H9 (cell line): ENCODE data around the gene USPL1. TPM values are rescaled to one million over a fixed set of nuclear protein-coding genes. Genes with fewer than 3 reads are reported as not detected.
A peak's percentile ranks its signal among the peaks of the same experiment; 100 is the strongest.

Experiments
- DNase-seq: peaks from one replicate; pipeline ENCODE4 v3.0.0-alpha.2; 2017
- H2AFZ ChIP-seq: one replicate; pipeline ENCODE4 v1.6.1; 2013; ENCODE audit warnings: mild to moderate bottlenecking, low read length, control low read depth, moderate library complexity
- H2AK5ac ChIP-seq: 2 replicates; pipeline ENCODE4 v1.6.1; 2013; ENCODE audit warnings: low read length, control low read depth, mixed read lengths; ENCODE audit not compliant: insufficient read length
- H2BK120ac ChIP-seq: one replicate; pipeline ENCODE4 v1.6.1; 2013; ENCODE audit warnings: low read depth, mild to moderate bottlenecking, low read length, control low read depth, inconsistent platforms; ENCODE audit not compliant: poor library complexity, severe bottlenecking
- H2BK12ac ChIP-seq: 2 replicates; pipeline ENCODE4 v1.6.1; 2013; ENCODE audit warnings: low read length, control low read depth, mixed read lengths, low read depth; ENCODE audit not compliant: insufficient read length
- H2BK15ac ChIP-seq: 2 replicates; pipeline ENCODE4 v1.6.1; 2013; ENCODE audit warnings: low read depth, low read length, control low read depth
- H2BK20ac ChIP-seq: one replicate; pipeline ENCODE4 v1.6.1; 2013; ENCODE audit warnings: low read depth, mild to moderate bottlenecking, low read length, control low read depth, inconsistent platforms; ENCODE audit not compliant: poor library complexity, severe bottlenecking
- H2BK5ac ChIP-seq: 2 replicates; pipeline ENCODE4 v1.6.1; 2013; ENCODE audit warnings: low read length, control low read depth, mixed read lengths; ENCODE audit not compliant: insufficient read length
- H3K14ac ChIP-seq: 2 replicates; pipeline ENCODE4 v1.6.1; 2013; ENCODE audit warnings: low read length, control low read depth; ENCODE audit not compliant: insufficient read depth
- H3K18ac ChIP-seq: 2 replicates; pipeline ENCODE4 v1.6.1; 2013; ENCODE audit warnings: low read depth, mild to moderate bottlenecking, mixed read lengths, low read length, control low read depth; ENCODE audit not compliant: insufficient read length
- H3K23ac ChIP-seq: 2 replicates; pipeline ENCODE4 v1.6.1; 2013; ENCODE audit warnings: low read length, control low read depth, mixed read lengths, low read depth; ENCODE audit not compliant: insufficient read length
- H3K23me2 ChIP-seq: 2 replicates; pipeline ENCODE4 v1.6.1; 2013; ENCODE audit warnings: low read depth, mild to moderate bottlenecking, mixed read lengths, low read length, control low read depth; ENCODE audit not compliant: insufficient read length, poor library complexity, severe bottlenecking
- H3K27ac ChIP-seq: 2 replicates; pipeline ENCODE4 v1.5.1; 2013; ENCODE audit warnings: low read length, control low read depth, mixed read lengths, low read depth; ENCODE audit not compliant: insufficient read length
- H3K27me3 ChIP-seq: 2 replicates; pipeline ENCODE4 v1.6.1; 2013; ENCODE audit warnings: low read length, control low read depth, inconsistent platforms; ENCODE audit not compliant: insufficient read depth
- H3K4ac ChIP-seq: 2 replicates; pipeline ENCODE4 v1.6.1; 2013; ENCODE audit warnings: low read depth, mild to moderate bottlenecking, control low read depth, inconsistent platforms, low read length, moderate library complexity
- H3K4me1 ChIP-seq: 2 replicates; pipeline ENCODE4 v1.6.1; 2013; ENCODE audit warnings: low read length, control low read depth, inconsistent platforms; ENCODE audit not compliant: insufficient read depth
- H3K4me2 ChIP-seq: 2 replicates; pipeline ENCODE4 v1.6.1; 2013; ENCODE audit warnings: low read length, control low read depth, mixed read lengths; ENCODE audit not compliant: insufficient read length, insufficient read depth
- H3K56ac ChIP-seq: 2 replicates; pipeline ENCODE4 v1.6.1; 2013; ENCODE audit warnings: low read depth, mild to moderate bottlenecking, mixed read lengths, low read length, control low read depth; ENCODE audit not compliant: insufficient read length
- H3K79me1 ChIP-seq: 2 replicates; pipeline ENCODE4 v1.6.1; 2013; ENCODE audit warnings: low read depth, mild to moderate bottlenecking, moderate library complexity, low read length, control low read depth, inconsistent platforms; ENCODE audit not compliant: insufficient read depth, poor library complexity, severe bottlenecking
- H3K79me2 ChIP-seq: 2 replicates; pipeline ENCODE4 v1.6.1; 2013; ENCODE audit warnings: low read length, control low read depth, inconsistent platforms; ENCODE audit not compliant: insufficient read depth
- H3K9ac ChIP-seq: 2 replicates; pipeline ENCODE4 v1.6.1; 2013; ENCODE audit warnings: low read length, control low read depth, mixed read lengths; ENCODE audit not compliant: insufficient read length; ENCODE audit errors: extremely low read depth
- H3K9me3 ChIP-seq: one replicate; pipeline ENCODE4 v1.6.1; 2013; ENCODE audit warnings: low read depth, low read length, inconsistent platforms; ENCODE audit not compliant: control insufficient read depth
- H3T11ph ChIP-seq: one replicate; pipeline ENCODE4 v1.6.1; 2013; ENCODE audit warnings: mild to moderate bottlenecking, low read length, control low read depth, inconsistent platforms
- H4K20me1 ChIP-seq: one replicate; pipeline ENCODE4 v1.6.1; 2013; ENCODE audit not compliant: control insufficient read depth, insufficient read length, insufficient read depth
- H4K5ac ChIP-seq: 2 replicates; pipeline ENCODE4 v1.6.1; 2013; ENCODE audit warnings: low read depth, mild to moderate bottlenecking, mixed read lengths, low read length, control low read depth; ENCODE audit not compliant: insufficient read length
- H4K8ac ChIP-seq: replicated peaks from 2 replicates; pipeline ENCODE4 v1.6.1; 2013; ENCODE audit warnings: low read length, control low read depth, mixed read lengths, low read depth; ENCODE audit not compliant: insufficient read length
- H4K91ac ChIP-seq: 2 replicates; pipeline ENCODE4 v1.6.1; 2013; ENCODE audit warnings: low read depth, mild to moderate bottlenecking, moderate library complexity, mixed read lengths, low read length, control low read depth; ENCODE audit not compliant: insufficient read length
- H3K27ac Mint-ChIP-seq, 3 experiments: 2 replicates in 2 of 3; 3 replicates in 1 of 3; pipeline ENCODE4 v1.8.0; 2020 to 2021; ENCODE audit warnings: mixed read lengths in 3 of 3, mild to moderate bottlenecking in 1 of 3, moderate library complexity in 1 of 3
- H3K27me3 Mint-ChIP-seq: 2 replicates; pipeline ENCODE4 v1.8.0; 2021; ENCODE audit warnings: low read depth, mild to moderate bottlenecking, moderate library complexity, mixed read lengths
- H3K36me3 Mint-ChIP-seq, 3 experiments: 2 replicates in 2 of 3; 3 replicates in 1 of 3; pipeline ENCODE4 v1.8.0; 2020 to 2021; ENCODE audit warnings: low read depth in 3 of 3, mixed read lengths in 3 of 3; ENCODE audit not compliant: insufficient read depth in 1 of 3
- H3K4me1 Mint-ChIP-seq, 2 experiments: 2 replicates each; pipeline ENCODE4 v1.8.0; 2020; ENCODE audit warnings: mixed read lengths in 2 of 2
- H3K4me3 Mint-ChIP-seq, 2 experiments: 2 replicates in 1 of 2; 3 replicates in 1 of 2; pipeline ENCODE4 v1.8.0; 2020 to 2021; ENCODE audit warnings: mild to moderate bottlenecking in 2 of 2, mixed read lengths in 2 of 2, moderate library complexity in 1 of 2
- H3K9me3 Mint-ChIP-seq, 2 experiments: 2 replicates in 1 of 2; 3 replicates in 1 of 2; pipeline ENCODE4 v1.8.0; 2020; ENCODE audit warnings: mild to moderate bottlenecking in 2 of 2, mixed read lengths in 2 of 2, moderate library complexity in 1 of 2
- WGBS: extraction: QIAGEN DNeasy Blood & Tissue Kit; methylation state at CpG from one replicate; pipeline ENCODE4 v1.1.7; 2013; ENCODE audit warnings: missing lambda C conversion rate, low lambda C conversion rate, mixed read lengths; ENCODE audit not compliant: insufficient read length; ENCODE audit errors: extremely low coverage; 5-methylcytosine and 5-hydroxymethylcytosine counted together
- total RNA-seq: library from RNA; stranded (reverse); gene quantifications from 2 replicates; pipeline ENCODE4 v1.2.1, GENCODE V29; 2021
- TF ChIP-seq, protein P1 (sequence below): fragments of 200-600 bp; sonication (generic); conservative IDR thresholded peaks from 3 replicates; pipeline ENCODE4 v1.8.0; 2021; ENCODE audit warnings: antibody characterized with exemption, mild to moderate bottlenecking

The USPL1 gene
- total RNA-seq, 1 experiment from 2014 or later: 17.6 TPM

DNA sequence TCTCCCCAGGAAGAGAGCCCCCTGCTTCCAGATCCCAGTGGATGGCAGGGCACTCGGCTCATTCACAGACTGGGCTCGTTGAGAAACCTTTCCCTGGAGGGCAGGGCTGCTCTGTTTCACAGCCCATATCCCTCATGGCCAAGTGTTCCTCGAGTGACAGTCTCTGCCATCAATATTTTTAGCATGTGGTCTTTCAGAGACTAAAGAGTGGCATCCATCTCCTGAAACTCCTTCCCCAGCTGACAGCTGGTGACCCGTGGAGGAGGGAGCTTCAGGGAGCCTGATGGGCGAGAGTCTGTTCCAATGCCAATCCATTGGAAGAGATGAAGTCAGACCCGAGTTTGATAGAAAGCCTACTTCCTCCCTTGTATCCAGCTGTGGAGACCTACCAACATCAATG, 86.9 kb downstream of the USPL1 start:
- no peak for DNase-seq
- Histone ChIP-seq H2AK5ac (no peak overlapping the region), H3K9ac (no peak overlapping the region), H3K4me1 (no peaks in the 10 kb centered on the region), H2BK120ac (no peak overlapping the region), H2BK20ac (no peak overlapping the region), H3K23ac (no peak overlapping the region), H2BK15ac (no peak overlapping the region), H3K79me1 (no peaks in the 10 kb centered on the region), H3K4me2 (no peak overlapping the region), H4K5ac (no peak overlapping the region), H3K18ac (no peak overlapping the region), H4K91ac (no peak overlapping the region), H2BK12ac (no peak overlapping the region), H2AFZ (no peak overlapping the region), H3K79me2 (no peaks in the 10 kb centered on the region), H3K56ac (no peak overlapping the region), H4K8ac (no peak overlapping the region), H3K14ac (no peak overlapping the region), H3K27me3 (no peaks in the 10 kb centered on the region), H3K27ac (no peak overlapping the region), H3K4ac (no peak overlapping the region), H4K20me1 (no peaks in the 10 kb centered on the region), H3K9me3 (no peaks in the 10 kb centered on the region), H2BK5ac (no peak overlapping the region), H3K23me2 (no peaks in the 10 kb centered on the region), H3T11ph (no peak overlapping the region)
- no peaks in the 10 kb centered on the region for H3K27me3 Mint-ChIP-seq
- H3K36me3 Mint-ChIP-seq: no peaks in the 10 kb centered on the region
- no peak overlapping the region for H3K4me3 Mint-ChIP-seq
- H3K4me1 Mint-ChIP-seq: peaks cover 3 to 6% of the 10 kb centered on the region in 2 experiments; a peak in 2 of 4 replicates
- peak overlapping the region in 1 of 3 experiments; percentile 0; a peak in 1 of 7 replicates for H3K27ac Mint-ChIP-seq
- TF ChIP-seq, protein P1, sequence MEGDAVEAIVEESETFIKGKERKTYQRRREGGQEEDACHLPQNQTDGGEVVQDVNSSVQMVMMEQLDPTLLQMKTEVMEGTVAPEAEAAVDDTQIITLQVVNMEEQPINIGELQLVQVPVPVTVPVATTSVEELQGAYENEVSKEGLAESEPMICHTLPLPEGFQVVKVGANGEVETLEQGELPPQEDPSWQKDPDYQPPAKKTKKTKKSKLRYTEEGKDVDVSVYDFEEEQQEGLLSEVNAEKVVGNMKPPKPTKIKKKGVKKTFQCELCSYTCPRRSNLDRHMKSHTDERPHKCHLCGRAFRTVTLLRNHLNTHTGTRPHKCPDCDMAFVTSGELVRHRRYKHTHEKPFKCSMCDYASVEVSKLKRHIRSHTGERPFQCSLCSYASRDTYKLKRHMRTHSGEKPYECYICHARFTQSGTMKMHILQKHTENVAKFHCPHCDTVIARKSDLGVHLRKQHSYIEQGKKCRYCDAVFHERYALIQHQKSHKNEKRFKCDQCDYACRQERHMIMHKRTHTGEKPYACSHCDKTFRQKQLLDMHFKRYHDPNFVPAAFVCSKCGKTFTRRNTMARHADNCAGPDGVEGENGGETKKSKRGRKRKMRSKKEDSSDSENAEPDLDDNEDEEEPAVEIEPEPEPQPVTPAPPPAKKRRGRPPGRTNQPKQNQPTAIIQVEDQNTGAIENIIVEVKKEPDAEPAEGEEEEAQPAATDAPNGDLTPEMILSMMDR: no peak
- no CpG with 5 or more reads among the region's 6 CpGs for WGBS
- H3K9me3 Mint-ChIP-seq: no peaks in the 10 kb centered on the region
